Cardiac muscle cell (in vitro differentiated cells and primary cell): ENCODE data around the gene PAM. TPM values are rescaled to one million over a fixed set of nuclear protein-coding genes. Genes with fewer than 3 reads are reported as not detected.

Experiments
- DNase-seq, 2 donors: peaks; one replicate each; pipeline versions ENCODE4 v3.0.0 to v3.0.0-alpha.2; 2010 to 2017; ENCODE audit warnings: low read depth in 1 of 2, low spot score in 1 of 2
- H3K27ac ChIP-seq: fragments of 200-600 bp; sonication (generic); 2 replicates; pipeline ENCODE4 v1.5.1; 2016
- H3K27me3 ChIP-seq: fragments of 200-600 bp; sonication (generic); 2 replicates; pipeline ENCODE4 v1.6.0; 2016; ENCODE audit warnings: control low read depth
- H3K36me3 ChIP-seq: fragments of 200-600 bp; sonication (generic); 2 replicates; pipeline ENCODE4 v1.5.1; 2016; ENCODE audit warnings: control low read depth
- H3K4me1 ChIP-seq: fragments of 200-600 bp; sonication (generic); 2 replicates; pipeline ENCODE4 v1.8.1; 2017; ENCODE audit warnings: low read depth, mild to moderate bottlenecking, mixed run types
- H3K4me3 ChIP-seq: fragments of 200-600 bp; sonication (generic); 2 replicates; pipeline ENCODE4 v1.5.1; 2016; ENCODE audit warnings: mild to moderate bottlenecking
- H3K9me3 ChIP-seq: fragments of 200-600 bp; sonication (generic); 2 replicates; pipeline ENCODE4 v1.5.1; 2017; ENCODE audit warnings: low read depth, mild to moderate bottlenecking, control low read depth
- CTCF ChIP-seq: IDR thresholded peaks from 2 replicates; pipeline ENCODE4 v1.5.1; 2012; ENCODE audit warnings: low read depth, mild to moderate bottlenecking, low read length
- polyA plus RNA-seq: library from polyadenylated mRNA; unstranded; fragments of >200 nt; fragmentation: Nextera tagmentation; extraction: Ambion mirVana; gene quantifications from 2 replicates; pipeline ENCODE4 v1.2.1, GENCODE V29; 2016
- total RNA-seq: library from RNA; depleted of rRNA; stranded (reverse); fragments of >200 nt; gene quantifications from 2 replicates; pipeline ENCODE4 v1.2.3, GENCODE V29; 2016

PAM gene
- total and polyA plus RNA-seq, 2 experiments from 2014 or later = 375 to 392 TPM

GRCh38 chr5:102800427-102800826, 45.3 kb downstream of the PAM start:
- H3K9me3 ChIP-seq = no peaks in the 10 kb centered on the region
- peak in 1 of 2 donors; percentile 6 for DNase-seq
- H3K4me1 ChIP-seq = peaks cover 30% of the 10 kb centered on the region
- peak overlapping the region; percentile 57 for H3K27ac ChIP-seq
- H3K4me3 ChIP-seq = no peak overlapping the region
- H3K36me3 ChIP-seq = no peaks in the 10 kb centered on the region
- no peaks in the 10 kb centered on the region for H3K27me3 ChIP-seq
- TF ChIP-seq CTCF = no peak

- H3K9me3 ChIP-seq = no peaks in the 10 kb centered on the region
- H3K4me3 ChIP-seq = no peak overlapping the region
- H3K36me3 ChIP-seq = no peaks in the 10 kb centered on the region
- no peak for TF ChIP-seq CTCF
- DNase-seq = no peak
- H3K27ac ChIP-seq = no peak overlapping the region
- H3K4me1 ChIP-seq = peaks cover 26% of the 10 kb centered on the region
- no peaks in the 10 kb centered on the region for H3K27me3 ChIP-seq
Observed at GRCh38 chr5:102801371-102801770, 46.3 kb downstream of the PAM start.

- TF ChIP-seq CTCF = no peak
- Histone ChIP-seq H3K9me3 (no peaks in the 10 kb centered on the region), H3K27ac (no peak overlapping the region), H3K4me3 (no peak overlapping the region), H3K4me1 (peaks cover 26% of the 10 kb centered on the region), H3K27me3 (no peaks in the 10 kb centered on the region), H3K36me3 (no peaks in the 10 kb centered on the region)
- DNase-seq = no peak
Observed at GRCh38 chr5:102802708-102803458, 47.8 kb downstream of the PAM start.

GRCh38 chr5:102807878-102808502, 52.9 kb downstream of the PAM start:
- no peak for DNase-seq

GRCh38 chr5:102809033-102809432, 53.9 kb downstream of the PAM start:
- no peaks in the 10 kb centered on the region for H3K36me3 ChIP-seq
- no peaks in the 10 kb centered on the region for H3K4me1 ChIP-seq
- H3K27ac ChIP-seq = no peak overlapping the region
- no peak for TF ChIP-seq CTCF
- H3K27me3 ChIP-seq = no peaks in the 10 kb centered on the region
- no peak overlapping the region for H3K4me3 ChIP-seq
- H3K9me3 ChIP-seq = no peaks in the 10 kb centered on the region
- no peak for DNase-seq

More at GRCh38 chr5:102807878-102808502, 52.9 kb downstream of the PAM start:
- no peaks in the 10 kb centered on the region for H3K36me3 ChIP-seq
- no peak overlapping the region for H3K27ac ChIP-seq
- H3K9me3 ChIP-seq = no peaks in the 10 kb centered on the region
- H3K4me1 ChIP-seq = no peaks in the 10 kb centered on the region
- no peaks in the 10 kb centered on the region for H3K27me3 ChIP-seq
- TF ChIP-seq CTCF = no peak
- no peak overlapping the region for H3K4me3 ChIP-seq
